KMS-11 (cell line): Measurements from ENCODE around the gene UTP3.
"Not testable (repeated sequence)": the region's sequence is repeated elsewhere in the genome, so short reads cannot be mapped to it uniquely, and the experiment has no call there.

Source experiments
- H2AFZ ChIP-seq: fragments of 200-600 bp; sonication (generic); 2 replicates; pipeline ENCODE4 v1.6.1; 2016; ENCODE audit warnings: antibody characterized with exemption, mixed run types, low read depth
- H3K27ac ChIP-seq: fragments of 200-600 bp; sonication (generic); 2 replicates; pipeline ENCODE4 v1.6.1; 2016; ENCODE audit warnings: mild to moderate bottlenecking, mixed run types
- H3K27me3 ChIP-seq: fragments of 200-600 bp; sonication (generic); 2 replicates; pipeline ENCODE4 v1.6.1; 2017; ENCODE audit warnings: mild to moderate bottlenecking, low read depth, mixed run types, moderate library complexity; ENCODE audit not compliant: insufficient read depth
- H3K36me3 ChIP-seq: fragments of 200-600 bp; sonication (generic); 2 replicates; pipeline ENCODE4 v1.6.1; 2017; ENCODE audit warnings: mild to moderate bottlenecking, mixed run types; ENCODE audit not compliant: insufficient read depth
- H3K4me1 ChIP-seq: fragments of 200-600 bp; sonication (generic); 2 replicates; pipeline ENCODE4 v1.6.1; 2016; ENCODE audit warnings: mild to moderate bottlenecking, low read depth, mixed run types; ENCODE audit not compliant: poor library complexity, severe bottlenecking
- H3K4me2 ChIP-seq: fragments of 200-600 bp; sonication (generic); 2 replicates; pipeline ENCODE4 v1.7.0; 2016; ENCODE audit warnings: mild to moderate bottlenecking, mixed run types
- H3K4me3 ChIP-seq: fragments of 200-600 bp; sonication (generic); IDR thresholded peaks from 2 replicates; pipeline ENCODE4 v1.6.1; 2017; ENCODE audit warnings: low read depth, low read length, mixed read lengths; ENCODE audit not compliant: insufficient read depth
- H3K79me2 ChIP-seq: fragments of 200-600 bp; sonication (generic); 2 replicates; pipeline ENCODE4 v1.6.1; 2016; ENCODE audit warnings: low read depth, mixed run types; ENCODE audit not compliant: insufficient read depth
- H3K9ac ChIP-seq: fragments of 200-600 bp; sonication (generic); 2 replicates; pipeline ENCODE4 v1.6.1; 2016; ENCODE audit warnings: mild to moderate bottlenecking, mixed run types
- H4K20me1 ChIP-seq: fragments of 200-600 bp; sonication (generic); 2 replicates; pipeline ENCODE4 v1.6.1; 2016; ENCODE audit warnings: mild to moderate bottlenecking, mixed run types; ENCODE audit not compliant: insufficient read depth
- TF ChIP-seq, protein P1 (sequence below): fragments of 200-600 bp; sonication (generic); conservative IDR thresholded peaks from 2 replicates; pipeline ENCODE4 v1.6.1; 2017; ENCODE audit warnings: low read depth, mild to moderate bottlenecking, antibody characterized with exemption, low read length, moderate library complexity, mixed read lengths

UTP3 gene

DNA sequence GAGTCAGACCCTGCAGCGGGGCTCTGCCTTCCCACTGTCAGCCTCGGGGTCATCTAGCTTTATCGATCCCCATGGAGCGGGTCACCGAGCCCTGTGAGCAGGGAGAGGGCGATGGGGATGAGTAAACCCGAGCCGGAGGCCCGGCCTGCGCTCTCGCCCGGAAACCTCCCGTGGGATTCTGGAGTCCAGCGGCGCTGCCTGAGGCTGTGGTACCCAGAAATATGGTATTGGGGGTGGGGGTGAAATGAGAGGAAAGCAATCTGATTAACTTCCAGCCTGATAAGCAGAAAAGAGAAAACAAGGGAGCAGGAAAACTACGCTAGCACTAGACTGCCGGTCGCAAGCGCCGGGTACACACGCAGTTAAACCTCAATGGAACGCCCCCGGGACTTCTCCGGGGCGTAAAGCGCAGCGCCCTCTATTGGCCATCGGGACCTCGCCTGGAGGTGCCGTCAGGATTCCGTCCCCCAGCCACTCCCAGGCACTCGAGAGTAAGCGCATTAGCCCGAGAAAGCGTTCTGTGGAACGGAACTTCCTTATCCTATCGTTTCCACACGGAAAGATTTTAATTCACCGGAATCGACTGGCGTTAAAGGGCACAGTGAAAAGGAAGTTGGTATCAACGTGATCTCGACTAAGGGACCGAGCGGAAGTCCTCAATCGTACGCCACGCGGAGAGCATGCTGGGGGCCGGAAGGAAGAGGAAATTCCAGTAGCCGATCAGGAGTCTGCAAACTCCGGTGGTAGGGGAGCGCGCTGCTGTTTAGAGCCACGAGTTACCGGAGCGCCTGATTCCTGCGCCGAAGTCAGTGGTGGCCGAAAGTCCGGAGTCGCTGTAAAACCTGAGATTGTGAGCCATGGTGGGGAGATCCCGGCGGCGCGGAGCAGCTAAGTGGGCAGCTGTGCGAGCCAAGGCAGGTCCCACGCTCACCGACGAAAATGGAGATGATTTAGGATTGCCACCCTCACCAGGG is at the start of gene UTP3:
Gene UTP3 (plus strand): TSS at position 712 of the 974 bp plus-strand sequence. CDS start 146 bp downstream, at position 858.
- Histone ChIP-seq H2AFZ (peak within 1 kb of the TSS; percentile 62), H3K27me3 (no peaks in the 10 kb centered on the region), H3K4me3 (peak within 1 kb of the TSS; percentile 94), H3K4me2 (peak within 1 kb of the TSS; percentile 84), H4K20me1 (0 out of 2 replicates have a peak, but pooled peaks cover 3% of the 10 kb centered on the region), H3K79me2 (peaks cover 56% of the 10 kb centered on the region), H3K9ac (peak within 1 kb of the TSS; percentile 63), H3K36me3 (peaks cover 4% of the 10 kb centered on the region; the same call in 1 of the 2 replicates), H3K27ac (peak within 1 kb of the TSS; percentile 79), H3K4me1 (peaks cover 81% of the 10 kb centered on the region)
- TF ChIP-seq, protein P1, sequence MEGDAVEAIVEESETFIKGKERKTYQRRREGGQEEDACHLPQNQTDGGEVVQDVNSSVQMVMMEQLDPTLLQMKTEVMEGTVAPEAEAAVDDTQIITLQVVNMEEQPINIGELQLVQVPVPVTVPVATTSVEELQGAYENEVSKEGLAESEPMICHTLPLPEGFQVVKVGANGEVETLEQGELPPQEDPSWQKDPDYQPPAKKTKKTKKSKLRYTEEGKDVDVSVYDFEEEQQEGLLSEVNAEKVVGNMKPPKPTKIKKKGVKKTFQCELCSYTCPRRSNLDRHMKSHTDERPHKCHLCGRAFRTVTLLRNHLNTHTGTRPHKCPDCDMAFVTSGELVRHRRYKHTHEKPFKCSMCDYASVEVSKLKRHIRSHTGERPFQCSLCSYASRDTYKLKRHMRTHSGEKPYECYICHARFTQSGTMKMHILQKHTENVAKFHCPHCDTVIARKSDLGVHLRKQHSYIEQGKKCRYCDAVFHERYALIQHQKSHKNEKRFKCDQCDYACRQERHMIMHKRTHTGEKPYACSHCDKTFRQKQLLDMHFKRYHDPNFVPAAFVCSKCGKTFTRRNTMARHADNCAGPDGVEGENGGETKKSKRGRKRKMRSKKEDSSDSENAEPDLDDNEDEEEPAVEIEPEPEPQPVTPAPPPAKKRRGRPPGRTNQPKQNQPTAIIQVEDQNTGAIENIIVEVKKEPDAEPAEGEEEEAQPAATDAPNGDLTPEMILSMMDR: peak; percentile 98

DNA sequence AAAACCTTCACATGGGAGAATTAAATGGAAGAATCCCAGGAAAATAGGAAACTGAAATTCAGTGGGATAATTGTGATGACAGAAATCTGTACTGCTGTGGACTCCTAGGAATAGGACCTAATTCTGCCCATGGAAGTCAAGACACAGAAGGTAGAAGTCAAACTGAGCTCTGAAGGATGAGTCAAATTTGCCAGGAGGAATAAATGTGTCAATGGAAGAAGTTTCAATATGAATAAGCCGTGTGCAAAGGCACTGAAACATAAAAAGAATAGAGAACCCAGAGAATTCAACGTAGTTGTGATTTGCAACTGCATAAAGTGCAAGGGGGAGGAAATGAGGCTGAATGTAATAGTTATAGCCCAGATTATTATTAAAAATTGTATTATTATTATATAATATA is 48.1 kb upstream of the UTP3 start:
- Histone ChIP-seq H3K27me3 (no peaks in the 10 kb centered on the region), H3K79me2 (no peaks in the 10 kb centered on the region), H2AFZ (no peak overlapping the region), H3K4me3 (no peak overlapping the region), H3K36me3 (no peaks in the 10 kb centered on the region), H3K4me2 (no peak overlapping the region), H3K4me1 (peaks cover 69% of the 10 kb centered on the region), H3K9ac (no peak overlapping the region), H3K27ac (no peak overlapping the region), H4K20me1 (no peaks in the 10 kb centered on the region)
- TF ChIP-seq, protein P1: no peak

GRCh38 chr4:70650741-70651140 is 37.6 kb upstream of the UTP3 start:
- Histone ChIP-seq H3K36me3 (peaks cover 17% of the 10 kb centered on the region), H3K4me1 (peaks cover 39% of the 10 kb centered on the region)
- H3K27me3 ChIP-seq, H3K9ac ChIP-seq, H3K79me2 ChIP-seq, H3K4me3 ChIP-seq, H3K27ac ChIP-seq, H2AFZ ChIP-seq, H4K20me1 ChIP-seq, H3K4me2 ChIP-seq: not testable (repeated sequence)

DNA sequence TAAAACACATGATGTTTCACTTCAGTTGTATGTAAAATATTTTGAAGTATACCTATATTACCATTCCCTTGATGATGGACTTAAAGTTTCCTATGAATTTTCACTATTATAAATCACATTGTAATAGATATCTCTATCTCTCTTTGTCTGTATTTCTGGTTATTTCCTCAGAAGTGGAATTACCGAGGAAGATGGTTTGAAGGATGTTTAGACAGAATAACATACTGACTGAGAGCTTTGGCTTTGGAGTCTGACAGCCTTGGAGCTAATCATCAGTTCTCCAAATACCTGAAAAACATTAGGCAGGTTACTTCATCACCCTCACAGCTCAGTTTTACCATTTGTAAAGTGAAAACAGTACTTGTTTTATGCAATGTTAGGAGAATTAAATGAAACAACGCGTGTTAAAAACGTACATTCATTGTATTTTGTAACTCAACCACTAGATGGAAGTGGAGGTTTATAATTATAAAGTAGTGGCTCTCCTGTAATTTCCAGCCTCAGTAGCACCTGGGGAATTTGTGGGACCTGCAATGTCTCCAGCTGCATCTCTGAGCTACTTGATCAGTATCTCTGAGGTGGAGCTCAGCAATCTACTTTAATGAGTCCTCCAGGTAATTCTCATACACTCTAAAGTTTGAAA is 36.3 kb upstream of the UTP3 start:
- Histone ChIP-seq H3K27me3 (no peaks in the 10 kb centered on the region), H4K20me1 (no peaks in the 10 kb centered on the region), H3K4me2 (no peak overlapping the region), H3K27ac (no peak overlapping the region), H3K79me2 (peaks cover 9% of the 10 kb centered on the region; the same call in 1 of the 2 replicates), H3K36me3 (peaks cover 19% of the 10 kb centered on the region), H2AFZ (no peak overlapping the region), H3K4me1 (peaks cover 47% of the 10 kb centered on the region), H3K9ac (no peak overlapping the region), H3K4me3 (no peak overlapping the region)
- TF ChIP-seq, protein P1: peak; percentile 68
